Spinal cord (tissue), 10 donors: ENCODE data around the gene THSD4. TPM values are rescaled to one million over a fixed set of nuclear protein-coding genes. Genes with fewer than 3 reads are reported as not detected.
A peak's percentile ranks its signal among the peaks of the same experiment; 100 is the strongest.

ENCODE experiments used
- DNase-seq, 6 donors: peaks; one replicate each; pipeline versions ENCODE4 v3.0.0 to v3.0.0-alpha.2; 2013 to 2015; ENCODE audit warnings: low spot score in 6 of 6, low read depth in 4 of 6
- H3K27ac ChIP-seq: one replicate; pipeline ENCODE4 v1.5.1; 2013; ENCODE audit warnings: low read depth, low read length, control low read depth
- H3K27me3 ChIP-seq: one replicate; pipeline ENCODE4 v1.6.1; 2013; ENCODE audit warnings: low read length; ENCODE audit not compliant: control insufficient read depth, insufficient read depth
- H3K36me3 ChIP-seq: one replicate; pipeline ENCODE4 v1.6.1; 2013; ENCODE audit warnings: low read length; ENCODE audit not compliant: control insufficient read depth, insufficient read depth
- H3K4me1 ChIP-seq: one replicate; pipeline ENCODE4 v1.6.1; 2013; ENCODE audit warnings: low read length; ENCODE audit not compliant: control insufficient read depth, insufficient read depth
- H3K4me3 ChIP-seq: one replicate; pipeline ENCODE4 v1.5.1; 2013; ENCODE audit warnings: low read depth, low read length, control low read depth
- H3K9me3 ChIP-seq: one replicate; pipeline ENCODE4 v1.6.1; 2013; ENCODE audit warnings: low read length; ENCODE audit not compliant: control insufficient read depth, insufficient read depth
- WGBS: methylation state at CpG from one replicate; pipeline ENCODE4 v1.1.5; 2013; ENCODE audit warnings: missing lambda C conversion rate; ENCODE audit not compliant: insufficient coverage; 5-methylcytosine and 5-hydroxymethylcytosine counted together
- polyA plus RNA-seq, 2 donors: library from polyadenylated mRNA; unstranded; fragments of 120-200 nt; gene quantifications; one replicate each; pipeline ENCODE4 v1.2.1, GENCODE V29; 2013; ENCODE audit not compliant: insufficient read length in 2 of 2
- total RNA-seq, 2 donors: library from RNA; depleted of rRNA in 1 of 2; stranded (reverse); fragments of 120-200 nt in 1 of 2; fragments of >200 nt in 1 of 2; gene quantifications; one replicate each; pipeline versions ENCODE4 v1.2.3 to v1.2.4, GENCODE V29; 2013 to 2014
- donor health status: healthy.

The THSD4 gene
- total and polyA plus RNA-seq, 4 donors: 18.2 to 127 (median 63.2) TPM

DNA sequence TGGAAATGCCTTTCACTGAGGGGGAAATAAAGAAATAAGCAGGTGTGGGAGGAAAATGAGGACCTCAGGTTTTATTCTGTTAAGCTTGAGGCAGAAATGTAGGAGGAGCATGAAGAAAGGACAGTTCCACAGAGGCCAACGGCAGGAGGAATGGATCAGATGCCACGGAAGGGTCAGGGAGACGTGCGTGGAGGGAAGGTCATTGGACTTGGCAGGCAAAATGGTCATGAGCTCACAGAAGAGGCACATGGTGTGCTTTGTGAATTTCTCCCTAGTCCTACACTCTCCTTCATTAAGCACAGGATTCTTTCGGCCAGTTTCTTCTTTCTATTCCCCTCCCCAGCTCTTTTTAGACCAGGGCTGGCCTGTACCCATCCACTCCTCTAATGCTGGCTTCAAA is 32.5 kb upstream of the THSD4 start:
- 86% methylated on average over 5 of the region's 5 CpGs for WGBS
- Histone ChIP-seq H3K36me3 (no peaks in the 10 kb centered on the region), H3K9me3 (no peaks in the 10 kb centered on the region), H3K27ac (no peak overlapping the region), H3K4me3 (no peak overlapping the region), H3K27me3 (no peaks in the 10 kb centered on the region), H3K4me1 (no peaks in the 10 kb centered on the region)
- DNase-seq: no peak

DNA sequence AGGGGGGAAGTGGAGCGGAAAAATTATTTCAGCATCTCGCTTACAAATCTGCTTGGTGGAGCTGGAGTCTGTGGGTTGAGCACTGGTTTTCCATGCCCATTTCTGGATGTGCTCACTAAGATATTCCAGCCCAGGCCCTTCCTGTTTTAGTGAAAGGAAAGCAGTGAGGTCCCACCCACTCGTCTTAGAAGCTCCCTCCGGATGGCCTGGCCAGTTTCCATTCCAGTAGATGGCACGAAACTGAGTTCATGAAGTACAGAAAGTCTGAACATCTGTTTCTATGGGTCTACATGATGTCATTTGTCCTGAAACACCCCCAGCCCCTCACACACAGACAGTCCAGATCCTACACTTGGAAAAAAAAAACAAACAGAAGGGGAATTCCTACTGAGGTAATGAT is 31.9 kb upstream of the THSD4 start:
- Histone ChIP-seq H3K27ac (no peak overlapping the region), H3K4me3 (no peak overlapping the region), H3K9me3 (no peaks in the 10 kb centered on the region), H3K27me3 (no peaks in the 10 kb centered on the region), H3K36me3 (no peaks in the 10 kb centered on the region), H3K4me1 (no peaks in the 10 kb centered on the region)
- 100% methylated on average over 1 of the region's 5 CpGs for WGBS
- no peak for DNase-seq

DNA sequence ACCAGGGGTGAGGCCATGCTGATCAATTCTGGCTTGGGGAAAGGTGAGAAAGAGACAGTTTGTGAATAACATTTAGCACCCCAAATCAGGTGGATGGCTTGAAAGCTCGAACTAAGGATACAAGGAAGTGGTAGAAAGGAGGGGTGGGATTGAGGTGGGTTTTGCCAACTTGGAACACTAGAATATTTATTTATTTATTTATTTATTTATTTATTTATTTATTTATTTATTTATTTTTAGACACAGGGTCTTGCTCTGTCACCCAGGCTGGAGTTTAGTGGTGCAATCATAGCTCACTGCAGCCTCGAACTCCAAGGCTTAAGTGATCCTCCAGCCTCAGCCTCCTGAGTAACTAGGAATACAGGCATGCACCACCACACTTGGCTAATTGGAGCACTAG is 31.0 kb upstream of the THSD4 start:
- no peak for DNase-seq
- Histone ChIP-seq H3K27me3 (no peaks in the 10 kb centered on the region), H3K4me3 (no peak overlapping the region), H3K27ac (no peak overlapping the region), H3K9me3 (no peaks in the 10 kb centered on the region), H3K36me3 (no peaks in the 10 kb centered on the region), H3K4me1 (no peaks in the 10 kb centered on the region)
- WGBS: no CpG with 5 or more reads among the region's 2 CpGs

DNA sequence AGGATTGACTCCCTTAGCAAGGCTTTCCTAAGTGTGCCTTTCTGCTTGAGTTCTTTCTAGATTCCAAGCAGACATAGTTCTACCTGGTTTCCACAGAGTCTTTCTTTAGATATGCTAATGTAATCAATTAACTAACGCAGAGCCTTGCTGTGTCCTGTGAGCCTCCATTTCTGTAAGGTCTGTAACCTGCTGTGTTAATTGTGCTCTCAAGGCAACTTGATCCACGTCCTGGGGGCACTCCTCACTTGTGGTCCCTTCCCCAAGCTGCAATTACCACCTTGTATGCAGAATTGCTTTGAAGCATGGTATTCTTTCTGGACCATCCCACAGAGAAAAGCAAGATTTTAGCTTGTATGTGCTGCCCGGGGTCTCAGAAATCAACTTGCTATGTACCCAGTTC is 29.5 kb upstream of the THSD4 start:
- DNase-seq: peak in 1 of 6 donors; percentile 25

DNA sequence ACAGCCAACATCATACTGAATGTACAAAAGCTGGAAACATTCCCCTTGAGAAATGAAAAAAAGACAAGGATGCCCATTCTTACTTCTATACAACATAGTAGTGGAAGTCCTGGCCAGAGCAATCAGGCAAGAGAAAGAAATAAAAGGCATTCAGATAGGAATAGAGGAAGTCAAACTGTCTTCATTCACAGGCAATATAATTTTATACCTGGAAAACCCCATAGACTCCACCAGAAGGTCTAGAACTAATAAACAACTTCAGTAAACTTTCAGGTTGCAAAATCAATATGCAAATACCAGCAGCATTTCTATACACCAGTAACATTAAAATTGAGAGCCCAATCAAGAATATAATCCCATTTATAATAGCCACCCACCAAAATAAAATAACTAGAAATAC is 27.1 kb upstream of the THSD4 start:
- DNase-seq: no peak
- H3K4me1 ChIP-seq: no peaks in the 10 kb centered on the region
- no peaks in the 10 kb centered on the region for H3K9me3 ChIP-seq
- H3K36me3 ChIP-seq: no peaks in the 10 kb centered on the region
- no peak overlapping the region for H3K4me3 ChIP-seq
- H3K27ac ChIP-seq: no peak overlapping the region
- H3K27me3 ChIP-seq: no peaks in the 10 kb centered on the region

More for the DNA sequence above, 29.5 kb upstream of the THSD4 start:
- H3K4me3 ChIP-seq: no peak overlapping the region
- H3K36me3 ChIP-seq: no peaks in the 10 kb centered on the region
- H3K27ac ChIP-seq: no peak overlapping the region
- WGBS: 43% methylated on average over 1 of the region's 3 CpGs
- no peaks in the 10 kb centered on the region for H3K27me3 ChIP-seq
- no peaks in the 10 kb centered on the region for H3K4me1 ChIP-seq
- H3K9me3 ChIP-seq: no peaks in the 10 kb centered on the region

DNA sequence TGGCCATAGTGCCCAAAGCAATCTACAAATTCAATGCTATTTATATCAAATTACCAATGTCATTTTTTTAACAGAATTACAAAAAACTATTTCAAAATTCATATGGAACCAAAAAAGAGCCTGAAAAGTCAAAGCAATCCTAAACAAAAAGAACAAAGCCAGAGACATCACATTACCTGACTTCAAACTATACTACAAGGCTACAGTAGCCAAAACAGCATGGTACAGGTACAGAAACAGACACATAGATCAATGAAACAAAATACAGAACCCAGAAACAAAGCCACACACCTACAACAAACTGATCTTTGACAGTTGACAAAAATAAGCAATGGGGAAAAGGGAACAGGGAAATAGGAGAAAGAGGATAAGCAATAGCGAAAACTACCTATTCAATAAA is 26.6 kb upstream of the THSD4 start:
- DNase-seq: no peak
- WGBS: no CpG with 5 or more reads among the region's 1 CpG
- H3K4me3 ChIP-seq: no peak overlapping the region
- no peaks in the 10 kb centered on the region for H3K4me1 ChIP-seq
- H3K27me3 ChIP-seq: no peaks in the 10 kb centered on the region
- H3K9me3 ChIP-seq: no peaks in the 10 kb centered on the region
- no peaks in the 10 kb centered on the region for H3K36me3 ChIP-seq
- H3K27ac ChIP-seq: no peak overlapping the region

DNA sequence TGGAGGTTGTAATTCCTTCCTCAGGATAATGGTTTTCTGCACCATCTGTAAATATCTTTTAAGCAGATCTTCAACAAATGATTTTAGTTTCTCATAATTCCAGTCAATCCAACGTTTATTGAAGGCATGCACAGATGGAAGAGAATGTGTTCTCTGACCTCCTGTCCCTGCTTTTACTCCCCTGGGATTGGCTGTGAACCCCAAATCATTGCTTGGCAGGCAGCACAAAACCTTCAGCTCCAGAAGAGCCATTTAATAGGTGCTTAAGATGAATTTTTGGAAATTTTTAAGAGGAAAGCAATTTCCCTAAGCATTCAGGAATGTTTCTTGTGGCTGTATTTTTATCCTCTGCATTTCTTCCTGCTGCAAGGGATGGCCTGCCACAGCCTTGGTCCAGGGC is 25.5 kb upstream of the THSD4 start:
- Histone ChIP-seq H3K27ac (no peak overlapping the region), H3K27me3 (no peaks in the 10 kb centered on the region), H3K9me3 (no peaks in the 10 kb centered on the region), H3K4me1 (no peaks in the 10 kb centered on the region), H3K36me3 (no peaks in the 10 kb centered on the region), H3K4me3 (no peak overlapping the region)
- no peak for DNase-seq
- 100% methylated on average over 1 of the region's 1 CpG for WGBS

DNA sequence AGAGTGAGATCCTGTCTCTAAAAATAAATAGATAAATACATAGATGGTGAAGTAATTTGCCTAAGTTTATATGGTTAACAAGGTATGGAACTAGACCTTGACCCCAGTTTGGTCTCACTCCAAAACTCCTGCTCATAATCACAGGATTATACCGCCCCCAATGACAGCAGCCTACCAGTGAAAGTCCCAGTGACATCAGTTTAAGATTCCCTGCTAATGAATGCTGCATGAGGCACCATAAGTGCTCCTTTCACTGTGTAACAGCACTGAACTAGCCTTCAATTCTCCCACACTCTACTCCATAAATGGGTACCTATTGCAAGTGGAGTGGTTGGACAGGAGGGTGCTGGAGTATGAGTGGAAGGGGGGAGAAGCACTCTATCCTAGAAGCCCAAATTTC is 23.7 kb upstream of the THSD4 start:
- Histone ChIP-seq H3K27ac (no peak overlapping the region), H3K27me3 (no peaks in the 10 kb centered on the region), H3K4me1 (no peaks in the 10 kb centered on the region), H3K9me3 (no peaks in the 10 kb centered on the region), H3K4me3 (no peak overlapping the region), H3K36me3 (no peaks in the 10 kb centered on the region)
- 80% methylated on average over 1 of the region's 1 CpG for WGBS
- DNase-seq: no peak

DNA sequence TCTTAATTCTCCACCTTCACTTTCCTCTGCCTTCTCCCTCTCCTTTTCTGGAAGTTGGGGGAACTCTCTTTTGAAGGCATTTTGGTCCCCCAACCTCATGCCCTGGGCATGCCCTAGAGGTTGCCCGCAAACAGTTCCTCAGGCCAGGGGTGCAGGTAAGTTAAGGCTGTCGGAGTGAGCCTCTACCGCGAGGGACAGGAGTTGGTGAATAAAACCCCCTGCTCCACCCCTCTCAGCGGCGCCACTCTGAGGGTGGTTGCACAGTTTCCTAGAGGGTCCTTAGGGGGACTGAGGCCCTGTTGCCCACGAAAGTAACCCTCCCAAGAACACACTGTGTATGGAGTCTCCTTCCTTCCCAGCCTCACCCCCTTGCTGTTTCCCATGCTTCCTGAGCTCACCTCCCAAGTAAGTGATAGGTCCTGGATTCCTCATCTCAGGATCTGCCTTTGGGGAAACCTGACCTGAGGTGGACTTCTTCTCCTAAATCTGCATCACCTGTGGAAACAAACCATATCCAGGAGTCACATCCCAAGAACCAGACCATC is 23.1 kb upstream of the THSD4 start:
- Histone ChIP-seq H3K36me3 (no peaks in the 10 kb centered on the region), H3K27ac (no peak overlapping the region), H3K27me3 (no peaks in the 10 kb centered on the region), H3K4me3 (no peak overlapping the region), H3K9me3 (no peaks in the 10 kb centered on the region), H3K4me1 (no peaks in the 10 kb centered on the region)
- WGBS: 97% methylated on average over 5 of the region's 7 CpGs
- DNase-seq: no peak

DNA sequence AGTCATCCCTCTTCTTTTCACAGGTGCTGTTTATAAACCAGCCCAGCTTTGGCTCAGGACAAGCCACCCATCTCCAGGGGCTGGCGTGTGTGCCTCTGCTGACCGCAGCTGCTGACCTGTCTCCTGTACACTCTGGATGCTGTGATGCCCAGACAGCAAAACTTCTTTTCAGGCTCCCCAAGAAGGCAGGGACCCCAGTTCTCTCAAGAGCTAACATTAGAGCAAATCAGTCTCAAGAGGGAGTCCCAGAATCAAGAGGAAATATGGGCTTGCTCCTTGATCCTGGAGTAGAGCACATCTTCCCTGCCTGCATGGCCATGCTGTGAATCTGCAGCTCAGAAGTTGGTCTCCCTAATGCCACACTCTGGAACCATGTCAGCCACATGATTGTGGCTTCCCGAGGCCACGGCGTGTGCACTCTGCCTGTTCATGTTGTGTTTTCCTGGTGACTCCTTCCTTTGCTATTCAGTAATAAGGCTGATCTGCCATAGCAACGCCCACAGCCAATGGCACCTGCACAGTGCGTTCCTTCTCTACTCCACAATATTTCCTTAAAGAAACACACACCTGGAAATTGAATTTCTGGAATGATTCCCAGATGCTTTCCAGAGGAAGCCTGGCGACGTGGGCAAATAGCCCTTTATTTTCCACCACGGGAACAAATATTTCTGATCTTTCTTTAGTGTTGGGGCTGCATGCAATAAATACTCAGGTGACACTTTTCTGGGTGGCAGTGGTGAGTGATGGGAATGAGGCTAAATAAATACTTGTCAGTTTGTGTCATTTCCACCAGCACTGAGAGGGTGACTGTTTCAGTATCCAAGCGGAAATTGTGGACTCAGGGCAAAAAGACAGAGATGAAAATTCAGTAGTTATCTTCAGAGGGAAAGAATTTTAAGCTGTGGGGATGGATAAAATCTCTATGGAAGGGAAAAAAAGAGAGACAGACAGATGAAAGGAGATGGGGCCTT is 21.9 kb upstream of the THSD4 start:
- Histone ChIP-seq H3K27me3 (no peaks in the 10 kb centered on the region), H3K36me3 (no peaks in the 10 kb centered on the region), H3K4me3 (no peak overlapping the region), H3K27ac (no peak overlapping the region), H3K4me1 (no peaks in the 10 kb centered on the region), H3K9me3 (no peaks in the 10 kb centered on the region)
- no peak for DNase-seq
- WGBS: 88% methylated on average over 6 of the region's 11 CpGs
